Neutrophil (primary cell): ENCODE data around the gene KLHL40.
A peak's percentile ranks its signal among the peaks of the same experiment; 100 is the strongest.

Experiments
- H3K27ac ChIP-seq: fragments of 200-600 bp; sonication (generic); 2 replicates; pipeline ENCODE4 v1.5.1; 2016; ENCODE audit warnings: mild to moderate bottlenecking, moderate library complexity
- H3K27me3 ChIP-seq: fragments of 200-600 bp; sonication (generic); 2 replicates; pipeline ENCODE4 v1.6.0; 2016; ENCODE audit warnings: mild to moderate bottlenecking
- H3K36me3 ChIP-seq: fragments of 200-600 bp; sonication (generic); 2 replicates; pipeline ENCODE4 v1.5.1; 2017
- H3K4me1 ChIP-seq, 2 experiments: fragments of 200-600 bp in 1 of 2; sonication (generic) in 1 of 2; 1 replicate in 1 of 2; 2 replicates in 1 of 2; pipeline versions ENCODE4 v1.5.1 to v1.6.1; 2013 to 2016; ENCODE audit warnings: low read depth in 1 of 2, low read length in 1 of 2, mild to moderate bottlenecking in 1 of 2, moderate library complexity in 1 of 2; ENCODE audit not compliant: control insufficient read depth in 1 of 2, insufficient read depth in 1 of 2
- H3K4me3 ChIP-seq, 2 experiments: fragments of 200-600 bp in 1 of 2; sonication (generic) in 1 of 2; 1 replicate in 1 of 2; 2 replicates in 1 of 2; pipeline ENCODE4 v1.5.1; 2013 to 2016; ENCODE audit warnings: low read depth in 1 of 2, low read length in 1 of 2, mild to moderate bottlenecking in 1 of 2, moderate library complexity in 1 of 2
- H3K9me3 ChIP-seq: fragments of 200-600 bp; sonication (generic); 2 replicates; pipeline ENCODE4 v1.5.1; 2016
- CTCF ChIP-seq: fragments of 200-600 bp; sonication (generic); IDR thresholded peaks from 2 replicates; pipeline ENCODE4 v1.5.1; 2016; ENCODE audit warnings: antibody characterized with exemption

Gene KLHL40

GRCh38 chr3:42658771-42659390 is 26.5 kb upstream of the KLHL40 start:
- peak overlapping the region; percentile 76 for H3K27ac ChIP-seq
- H3K36me3 ChIP-seq, result peaks cover 3% of the 10 kb centered on the region
- TF ChIP-seq CTCF, result no peak
- no peaks in the 10 kb centered on the region for H3K9me3 ChIP-seq
- peaks cover 22 to 27% of the 10 kb centered on the region in 2 experiments for H3K4me1 ChIP-seq
- no peaks in the 10 kb centered on the region for H3K27me3 ChIP-seq
- peak overlapping the region in 1 of 2 experiments; percentile 18 for H3K4me3 ChIP-seq

- Histone ChIP-seq H3K4me1 (peaks cover 20 to 25% of the 10 kb centered on the region in 2 experiments), H3K36me3 (peaks cover 3% of the 10 kb centered on the region), H3K9me3 (no peaks in the 10 kb centered on the region), H3K27ac (peak overlapping the region; percentile 76), H3K27me3 (no peaks in the 10 kb centered on the region), H3K4me3 (peak overlapping the region in 1 of 2 experiments; percentile 18)
- no peak for TF ChIP-seq CTCF
Observed at GRCh38 chr3:42659451-42660130, 25.7 kb upstream of the KLHL40 start.

- Histone ChIP-seq H3K4me1 (peaks cover 14 to 21% of the 10 kb centered on the region in 2 experiments), H3K27ac (peak overlapping the region; percentile 76), H3K9me3 (no peaks in the 10 kb centered on the region), H3K27me3 (no peaks in the 10 kb centered on the region), H3K36me3 (peaks cover 3% of the 10 kb centered on the region), H3K4me3 (no peak overlapping the region)
- TF ChIP-seq CTCF, result no peak
Observed at GRCh38 chr3:42660131-42660715, 25.1 kb upstream of the KLHL40 start.

GRCh38 chr3:42660898-42661297 is 24.4 kb upstream of the KLHL40 start:
- TF ChIP-seq CTCF, result no peak
- Histone ChIP-seq H3K27me3 (no peaks in the 10 kb centered on the region), H3K9me3 (no peaks in the 10 kb centered on the region), H3K27ac (no peak overlapping the region), H3K36me3 (peaks cover 3% of the 10 kb centered on the region), H3K4me3 (no peak overlapping the region), H3K4me1 (peaks cover 13 to 21% of the 10 kb centered on the region in 2 experiments)

- no peak for TF ChIP-seq CTCF
- no peak overlapping the region for H3K27ac ChIP-seq
- no peaks in the 10 kb centered on the region for H3K27me3 ChIP-seq
- H3K36me3 ChIP-seq, result peaks cover 3% of the 10 kb centered on the region
- no peaks in the 10 kb centered on the region for H3K9me3 ChIP-seq
- no peak overlapping the region for H3K4me3 ChIP-seq
- peaks cover 13 to 21% of the 10 kb centered on the region in 2 experiments for H3K4me1 ChIP-seq
Observed at GRCh38 chr3:42661593-42662022, 23.7 kb upstream of the KLHL40 start.
